Heart left ventricle (tissue), 13 donors: ENCODE results near the gene PALLD.

Source experiments
- POLR2A ChIP-seq, 2 donors: fragments of 450-650 bp; IDR thresholded peaks; one replicate each; pipeline ENCODE4 v1.6.1; 2017; ENCODE audit warnings: antibody characterized with exemption in 2 of 2, mild to moderate bottlenecking in 2 of 2, moderate library complexity in 2 of 2
- TF ChIP-seq, protein P1 (sequence below), 12 donors: fragments of 200-600 bp; sonication (generic) in 4 of 12; IDR thresholded peaks; one replicate each; pipeline versions ENCODE4 v1.5.0 to v1.8.0; 2018 to 2022; ENCODE audit warnings: antibody characterized with exemption in 12 of 12, mild to moderate bottlenecking in 5 of 12
- donor health status: ischemic (EF 13 %, LVEDD 7.1; RV severe dilation, severe dysfunction).
- donor health status: DM: no; HTN: yes; CAD: no.
- donor health status: DM: no; HTN: no; CAD: no.
- donor health status: ischemic (EF 25% LVEDD 6.9; RV normal size, moderate dysfunction).
- donor health status: ischemic (EF 25% LVEDD 5.7; RV mildly dilated, moderate dysfunction).
- donor health status: ischemic (EF 35%, LVEDD 5.7; RV mildly dilated, moderate dysfunction).
- donor health status: nonischemic (EF 11% LVEDD 7.7; RV severe dilation, severe dysfunction).
- donor health status: DM: yes; HTN: yes; CAD: no.
- donor health status: PGD.
- donor health status: ischemic (EF 29% LVEDD 5.4; RV normal size, mild dysfunction).
- donor health status: nonischemic (EF 23%, LVEDD 6.1; RV moderate dilation, normal function).

DNA sequence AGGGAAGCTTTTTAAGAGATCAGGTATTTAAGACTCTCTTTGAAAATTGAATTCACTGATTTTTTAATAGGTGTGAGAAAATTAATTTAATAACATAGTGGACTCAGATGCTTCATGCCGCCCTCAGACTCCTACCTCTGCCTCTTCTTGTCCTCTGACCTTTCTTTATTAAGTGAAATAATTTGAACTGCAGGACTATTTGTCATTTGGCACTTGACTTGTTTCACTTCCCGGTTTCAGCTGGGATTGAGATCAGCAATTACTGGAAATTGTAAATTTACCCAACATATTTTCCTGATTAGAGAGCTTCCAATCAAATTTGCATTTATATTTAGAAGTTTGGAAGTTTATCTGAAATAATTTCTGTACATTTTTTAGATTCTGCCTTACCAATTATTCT lies 396.4 kb downstream of the PALLD start:
- TF ChIP-seq, protein P1, sequence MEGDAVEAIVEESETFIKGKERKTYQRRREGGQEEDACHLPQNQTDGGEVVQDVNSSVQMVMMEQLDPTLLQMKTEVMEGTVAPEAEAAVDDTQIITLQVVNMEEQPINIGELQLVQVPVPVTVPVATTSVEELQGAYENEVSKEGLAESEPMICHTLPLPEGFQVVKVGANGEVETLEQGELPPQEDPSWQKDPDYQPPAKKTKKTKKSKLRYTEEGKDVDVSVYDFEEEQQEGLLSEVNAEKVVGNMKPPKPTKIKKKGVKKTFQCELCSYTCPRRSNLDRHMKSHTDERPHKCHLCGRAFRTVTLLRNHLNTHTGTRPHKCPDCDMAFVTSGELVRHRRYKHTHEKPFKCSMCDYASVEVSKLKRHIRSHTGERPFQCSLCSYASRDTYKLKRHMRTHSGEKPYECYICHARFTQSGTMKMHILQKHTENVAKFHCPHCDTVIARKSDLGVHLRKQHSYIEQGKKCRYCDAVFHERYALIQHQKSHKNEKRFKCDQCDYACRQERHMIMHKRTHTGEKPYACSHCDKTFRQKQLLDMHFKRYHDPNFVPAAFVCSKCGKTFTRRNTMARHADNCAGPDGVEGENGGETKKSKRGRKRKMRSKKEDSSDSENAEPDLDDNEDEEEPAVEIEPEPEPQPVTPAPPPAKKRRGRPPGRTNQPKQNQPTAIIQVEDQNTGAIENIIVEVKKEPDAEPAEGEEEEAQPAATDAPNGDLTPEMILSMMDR (IDR thresholded peaks at IDR 0.05) = no peak
- no peak for TF ChIP-seq POLR2A (IDR thresholded peaks at IDR 0.05)
